ENCODE results near the gene CCDC85C.

The CCDC85C gene

DNA sequence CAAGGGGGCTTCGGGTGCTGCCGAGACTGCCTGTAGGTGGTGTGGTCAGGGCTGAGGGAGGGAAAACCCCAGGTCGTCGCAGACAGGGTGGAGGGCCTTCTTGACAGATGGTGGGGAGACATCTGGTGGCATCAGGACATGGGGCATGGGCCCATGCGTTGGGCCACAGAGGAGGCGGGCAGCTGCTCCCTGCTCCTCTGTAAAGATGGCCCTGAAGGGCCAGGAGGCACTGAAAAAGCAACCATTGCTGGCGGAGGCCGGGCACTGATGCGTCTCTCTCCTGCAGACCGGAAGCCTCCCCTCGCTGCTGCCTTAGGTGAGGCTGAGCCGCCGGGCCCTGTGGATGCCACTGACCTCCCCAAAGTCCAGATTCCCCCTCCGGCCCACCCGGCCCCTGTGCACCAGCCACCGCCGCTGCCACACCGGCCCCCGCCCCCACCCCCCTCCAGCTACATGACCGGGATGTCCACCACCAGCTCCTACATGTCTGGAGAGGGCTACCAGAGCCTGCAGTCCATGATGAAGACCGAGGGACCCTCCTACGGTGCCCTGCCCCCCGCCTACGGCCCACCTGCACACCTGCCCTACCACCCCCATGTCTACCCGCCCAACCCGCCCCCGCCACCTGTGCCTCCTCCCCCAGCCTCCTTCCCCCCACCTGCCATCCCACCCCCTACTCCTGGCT is 94.0 kb downstream of the CCDC85C start:
- TF ChIP-seq, protein P1, sequence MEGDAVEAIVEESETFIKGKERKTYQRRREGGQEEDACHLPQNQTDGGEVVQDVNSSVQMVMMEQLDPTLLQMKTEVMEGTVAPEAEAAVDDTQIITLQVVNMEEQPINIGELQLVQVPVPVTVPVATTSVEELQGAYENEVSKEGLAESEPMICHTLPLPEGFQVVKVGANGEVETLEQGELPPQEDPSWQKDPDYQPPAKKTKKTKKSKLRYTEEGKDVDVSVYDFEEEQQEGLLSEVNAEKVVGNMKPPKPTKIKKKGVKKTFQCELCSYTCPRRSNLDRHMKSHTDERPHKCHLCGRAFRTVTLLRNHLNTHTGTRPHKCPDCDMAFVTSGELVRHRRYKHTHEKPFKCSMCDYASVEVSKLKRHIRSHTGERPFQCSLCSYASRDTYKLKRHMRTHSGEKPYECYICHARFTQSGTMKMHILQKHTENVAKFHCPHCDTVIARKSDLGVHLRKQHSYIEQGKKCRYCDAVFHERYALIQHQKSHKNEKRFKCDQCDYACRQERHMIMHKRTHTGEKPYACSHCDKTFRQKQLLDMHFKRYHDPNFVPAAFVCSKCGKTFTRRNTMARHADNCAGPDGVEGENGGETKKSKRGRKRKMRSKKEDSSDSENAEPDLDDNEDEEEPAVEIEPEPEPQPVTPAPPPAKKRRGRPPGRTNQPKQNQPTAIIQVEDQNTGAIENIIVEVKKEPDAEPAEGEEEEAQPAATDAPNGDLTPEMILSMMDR (IDR thresholded peaks at IDR 0.05; ENCODE audit: extremely low read depth, insufficient read depth, missing control alignments): no peak
- in situ Hi-C loops (cut with MboI; ENCODE audit: low pct_unique_long_range_greater_than_20kb, low sequenced_read_pairs, unreplicated experiment): no loop called here
- DNase-seq (ENCODE audit: low spot score): peak; percentile 16

GRCh38 chr14:99508896-99509629 is 94.9 kb downstream of the CCDC85C start:
- TF ChIP-seq, protein P1 (IDR thresholded peaks at IDR 0.05; ENCODE audit: extremely low read depth, insufficient read depth, missing control alignments): no peak
- in situ Hi-C loops (cut with MboI; ENCODE audit: low pct_unique_long_range_greater_than_20kb, low sequenced_read_pairs, unreplicated experiment): no loop called here
- peak; percentile 11 for DNase-seq (ENCODE audit: low spot score)

DNA sequence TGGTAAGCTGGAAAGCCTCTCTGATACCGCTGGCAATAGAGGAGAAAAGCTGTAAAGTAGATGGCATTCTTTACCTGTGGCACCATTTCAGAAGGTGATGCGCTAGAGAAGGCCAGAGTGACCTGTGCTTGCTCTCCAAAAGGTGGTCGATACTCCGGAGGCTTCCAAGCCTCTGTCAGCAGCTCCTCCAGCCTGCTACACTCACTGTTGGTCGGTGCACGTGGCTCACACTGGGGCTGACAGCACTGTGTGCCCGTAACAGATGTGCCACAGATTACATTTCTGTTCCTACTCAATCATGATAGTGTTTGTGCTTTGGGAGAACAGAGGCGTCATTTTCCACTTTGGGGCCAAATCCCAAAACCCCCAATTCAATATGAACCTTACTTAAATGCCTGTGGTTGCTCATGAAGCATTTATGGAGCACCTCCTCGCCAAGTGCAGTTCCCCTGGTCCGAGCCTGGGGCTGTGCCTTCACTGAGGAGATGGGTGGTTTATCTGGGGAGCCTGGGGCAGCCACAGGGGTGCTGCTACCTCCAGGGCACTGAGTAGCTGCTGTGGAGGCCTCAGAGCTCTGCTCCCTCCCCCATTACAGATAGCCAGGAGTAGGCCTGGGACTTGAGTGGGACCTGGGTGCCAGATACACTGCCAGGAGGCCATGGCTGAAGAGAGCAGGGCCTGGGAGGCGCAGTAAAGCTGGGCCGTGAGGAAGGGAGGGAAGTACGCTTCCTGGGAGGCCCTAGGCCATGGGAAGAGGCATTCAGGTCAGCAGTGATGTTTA is 96.0 kb downstream of the CCDC85C start:
- peak; percentile 13 for DNase-seq (ENCODE audit: low spot score)
- TF ChIP-seq, protein P1 (IDR thresholded peaks at IDR 0.05; ENCODE audit: extremely low read depth, insufficient read depth, missing control alignments): no peak
- in situ Hi-C loops (cut with MboI; ENCODE audit: low pct_unique_long_range_greater_than_20kb, low sequenced_read_pairs, unreplicated experiment): no loop called here

DNA sequence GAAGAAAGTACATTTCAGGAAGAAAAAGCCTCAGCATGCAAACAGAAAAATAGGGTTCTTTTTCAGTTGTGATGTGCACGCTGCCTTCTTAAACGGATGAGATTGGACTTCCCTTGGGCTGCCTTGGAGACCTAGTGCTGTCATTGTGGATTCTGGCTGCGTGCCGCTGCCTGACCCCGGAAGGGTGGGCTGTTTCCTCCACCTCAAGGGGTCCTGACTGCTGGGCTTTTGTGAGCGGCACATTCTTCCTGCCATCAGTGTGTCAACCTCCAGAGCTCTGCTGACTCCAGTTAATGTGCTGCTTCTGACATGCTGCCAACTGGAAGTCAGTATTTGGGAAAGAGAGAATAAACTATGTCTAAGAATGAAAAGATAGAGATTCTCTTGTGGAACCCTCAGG is 97.7 kb downstream of the CCDC85C start:
- DNase-seq (ENCODE audit: low spot score): peak; percentile 22
- in situ Hi-C loops (cut with MboI; ENCODE audit: low pct_unique_long_range_greater_than_20kb, low sequenced_read_pairs, unreplicated experiment): no loop called here
- TF ChIP-seq, protein P1 (IDR thresholded peaks at IDR 0.05; ENCODE audit: extremely low read depth, insufficient read depth, missing control alignments): no peak

DNA sequence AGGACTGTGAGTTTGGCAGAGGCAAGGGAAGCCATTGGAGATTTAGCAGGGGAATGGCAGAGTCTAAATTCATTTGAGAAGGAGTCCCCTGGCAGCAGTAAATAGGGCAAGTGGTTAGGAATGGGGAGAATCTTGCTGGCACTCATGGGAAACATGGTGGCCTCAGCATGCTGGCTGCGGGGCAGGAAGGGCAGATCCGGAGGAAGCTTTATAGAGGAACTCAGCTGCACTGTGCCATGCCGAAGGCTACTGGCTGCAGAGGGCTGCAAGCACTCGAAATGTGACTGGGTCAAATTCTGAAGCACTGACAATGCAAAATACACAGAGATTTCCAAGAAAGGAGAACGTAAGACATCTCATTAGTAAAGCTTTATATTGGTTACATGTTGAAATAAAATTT is 98.9 kb downstream of the CCDC85C start:
- in situ Hi-C loops (cut with MboI; ENCODE audit: low pct_unique_long_range_greater_than_20kb, low sequenced_read_pairs, unreplicated experiment): no loop called here
- TF ChIP-seq, protein P1 (IDR thresholded peaks at IDR 0.05; ENCODE audit: extremely low read depth, insufficient read depth, missing control alignments): no peak
- no peak for DNase-seq (ENCODE audit: low spot score)

- no peak for DNase-seq (ENCODE audit: low spot score)
- in situ Hi-C loops (cut with MboI; ENCODE audit: low pct_unique_long_range_greater_than_20kb, low sequenced_read_pairs, unreplicated experiment): no loop called here
- TF ChIP-seq, protein P1 (IDR thresholded peaks at IDR 0.05; ENCODE audit: extremely low read depth, insufficient read depth, missing control alignments): no peak
Observed at GRCh38 chr14:99503848-99504453, 100.1 kb downstream of the CCDC85C start.
